H1 (cell line): ENCODE measurements around the gene VAV2. TPM values are rescaled to one million over a fixed set of nuclear protein-coding genes. Genes with fewer than 3 reads are reported as not detected.

Experiments
- CTCF ChIA-PET: fragments of 300-600 bp; sonication (Branson Sonifier 250); formaldehyde crosslinking; loops from one replicate; lab custom pipeline; 2021; ENCODE audit not compliant: partially characterized antibody; lab: Charles Lee
- POLR2A ChIA-PET: fragments of 300-600 bp; sonication (Branson Sonifier 250); formaldehyde crosslinking; loops from one replicate; lab custom pipeline; 2021; ENCODE audit warnings: inconsistent platforms; ENCODE audit not compliant: partially characterized antibody; lab: Charles Lee
- DNase-seq, 2 experiments: peaks; one replicate each; pipeline versions ENCODE4 v3.0.0 to v3.0.0-alpha.2; 2010 to 2022; ENCODE audit warnings: low spot score in 2 of 2, low read depth in 1 of 2, mixed read lengths in 1 of 2
- FAIRE-seq: peaks from 2 replicates; lab custom pipeline; 2011; peaks lifted over from hg19 to GRCh38; lab: Jason Lieb, UNC
- H2AFZ ChIP-seq: 2 replicates; pipeline ENCODE4 v1.8.1; 2012; ENCODE audit warnings: low read length, inconsistent platforms
- H2AK5ac ChIP-seq: 2 replicates; pipeline ENCODE4 v1.6.1; 2013; ENCODE audit warnings: low read depth, low read length
- H2BK120ac ChIP-seq: replicated peaks from 2 replicates; pipeline ENCODE3; 2013; ENCODE audit warnings: low read depth, low read length, inconsistent platforms
- H2BK12ac ChIP-seq: 2 replicates; pipeline ENCODE4 v1.6.1; 2013; ENCODE audit warnings: low read depth, low read length
- H2BK15ac ChIP-seq: 2 replicates; pipeline ENCODE4 v1.6.1; 2013; ENCODE audit warnings: low read length
- H2BK20ac ChIP-seq: 2 replicates; pipeline ENCODE4 v1.6.1; 2013; ENCODE audit warnings: low read length
- H2BK5ac ChIP-seq: 2 replicates; pipeline ENCODE4 v1.6.1; 2013; ENCODE audit warnings: low read depth, low read length
- H3K14ac ChIP-seq: 2 replicates; pipeline ENCODE4 v1.6.1; 2013; ENCODE audit warnings: inconsistent platforms; ENCODE audit not compliant: insufficient read length
- H3K18ac ChIP-seq: 2 replicates; pipeline ENCODE4 v1.6.1; 2013; ENCODE audit warnings: low read length; ENCODE audit errors: extremely low read depth
- H3K23ac ChIP-seq: 2 replicates; pipeline ENCODE4 v1.6.1; 2013; ENCODE audit warnings: inconsistent platforms; ENCODE audit not compliant: insufficient read length
- H3K23me2 ChIP-seq: 2 replicates; pipeline ENCODE4 v1.6.1; 2013; ENCODE audit warnings: low read depth, low read length
- H3K27ac ChIP-seq: 2 replicates; pipeline ENCODE4 v1.6.1; 2011; ENCODE audit warnings: low read depth, low read length, inconsistent platforms
- H3K27me3 ChIP-seq, 4 experiments: replicated peaks in 1 of 4; 1 replicate in 1 of 4; 2 replicates in 3 of 4; pipeline versions ENCODE4 v1.6.1 to v1.8.1; 2011 to 2013; ENCODE audit warnings: low read length in 3 of 4, mild to moderate bottlenecking in 3 of 4, inconsistent platforms in 2 of 4, mixed read lengths in 2 of 4, moderate library complexity in 1 of 4; ENCODE audit not compliant: control insufficient read depth in 3 of 4, insufficient read depth in 3 of 4; ENCODE audit errors: extremely low read depth in 1 of 4
- H3K36me3 ChIP-seq, 4 experiments: 2 replicates each; pipeline versions ENCODE4 v1.6.1 to v1.8.1; 2011 to 2013; ENCODE audit warnings: mild to moderate bottlenecking in 4 of 4, low read length in 3 of 4, moderate library complexity in 2 of 4, control low read depth in 1 of 4, inconsistent platforms in 1 of 4; ENCODE audit not compliant: insufficient read depth in 4 of 4, control insufficient read depth in 2 of 4
- H3K4ac ChIP-seq: replicated peaks from 2 replicates; pipeline ENCODE3; 2013; ENCODE audit warnings: low read length, low read depth, mixed read lengths, inconsistent platforms; ENCODE audit not compliant: insufficient read length
- H3K4me1 ChIP-seq, 4 experiments: replicated peaks in 1 of 4; 1 replicate in 1 of 4; 2 replicates in 3 of 4; pipeline versions ENCODE4 v1.6.1 to v1.8.1; 2011 to 2013; ENCODE audit warnings: low read length in 3 of 4, inconsistent platforms in 2 of 4, mixed read lengths in 1 of 4; ENCODE audit not compliant: insufficient read depth in 4 of 4, control insufficient read depth in 3 of 4
- H3K4me2 ChIP-seq, 2 experiments: 2 replicates each; pipeline versions ENCODE4 v1.6.1 to v1.8.1; 2011 to 2013; ENCODE audit warnings: low read depth in 2 of 2, low read length in 2 of 2, control low read depth in 1 of 2, inconsistent platforms in 1 of 2, mild to moderate bottlenecking in 1 of 2; ENCODE audit not compliant: insufficient read depth in 1 of 2
- H3K4me3 ChIP-seq, 4 experiments: fragments of 200-600, 300-600 bp in 1 of 4; sonication (generic), shearing (Covaris generic), sonication (Bioruptor Twin) in 1 of 4; 2 replicates each; pipeline versions ENCODE4 v1.5.1 to v1.8.1; 2011 to 2016; ENCODE audit warnings: low read length in 4 of 4, low read depth in 3 of 4, control low read depth in 2 of 4, inconsistent platforms in 2 of 4, mild to moderate bottlenecking in 2 of 4, mixed read lengths in 1 of 4, moderate library complexity in 1 of 4; ENCODE audit not compliant: insufficient read depth in 2 of 4; ENCODE audit errors: extremely low read depth in 1 of 4
- H3K56ac ChIP-seq: replicated peaks from 2 replicates; pipeline ENCODE3; 2013; ENCODE audit warnings: low read depth, mild to moderate bottlenecking, mixed read lengths, low read length, inconsistent platforms; ENCODE audit not compliant: insufficient read length
- H3K79me1 ChIP-seq: 2 replicates; pipeline ENCODE4 v1.6.1; 2013; ENCODE audit warnings: low read depth, low read length, control low read depth
- H3K79me2 ChIP-seq, 2 experiments: 2 replicates each; pipeline versions ENCODE4 v1.6.1 to v1.8.1; 2012 to 2013; ENCODE audit warnings: low read length in 2 of 2, mild to moderate bottlenecking in 2 of 2, inconsistent platforms in 1 of 2; ENCODE audit not compliant: insufficient read depth in 2 of 2, control insufficient read depth in 1 of 2
- H3K9ac ChIP-seq, 4 experiments: replicated peaks in 1 of 4; 1 replicate in 1 of 4; 2 replicates in 3 of 4; pipeline versions ENCODE4 v1.6.1 to v1.8.1; 2011 to 2013; ENCODE audit warnings: low read depth in 3 of 4, low read length in 3 of 4, control low read depth in 2 of 4, mild to moderate bottlenecking in 2 of 4, moderate library complexity in 2 of 4, inconsistent platforms in 1 of 4; ENCODE audit errors: extremely low read depth in 1 of 4
- H3K9me3 ChIP-seq, 2 experiments: 2 replicates each; pipeline versions ENCODE4 v1.6.1 to v1.8.1; 2012 to 2013; ENCODE audit warnings: mild to moderate bottlenecking in 2 of 2, moderate library complexity in 2 of 2, control low read depth in 1 of 2, inconsistent platforms in 1 of 2, low read depth in 1 of 2, low read length in 1 of 2, mixed read lengths in 1 of 2; ENCODE audit not compliant: insufficient read depth in 2 of 2
- H4K20me1 ChIP-seq, 2 experiments: replicated peaks in 1 of 2; 2 replicates each; pipeline versions ENCODE3 to v1.8.1; 2011 to 2013; ENCODE audit warnings: inconsistent platforms in 2 of 2, low read length in 2 of 2, mild to moderate bottlenecking in 1 of 2; ENCODE audit not compliant: insufficient read depth in 2 of 2, control insufficient read depth in 1 of 2
- H4K5ac ChIP-seq: 2 replicates; pipeline ENCODE4 v1.6.1; 2013; ENCODE audit warnings: low read length, low read depth, mixed read lengths, inconsistent platforms; ENCODE audit not compliant: insufficient read length
- H4K8ac ChIP-seq: 2 replicates; pipeline ENCODE4 v1.8.0; 2013; ENCODE audit warnings: mild to moderate bottlenecking, moderate library complexity, low read length, inconsistent platforms; ENCODE audit not compliant: insufficient read depth; ENCODE audit errors: extremely low read depth
- H4K91ac ChIP-seq: replicated peaks from 2 replicates; pipeline ENCODE3; 2013; ENCODE audit warnings: low read length, mixed read lengths, inconsistent platforms; ENCODE audit not compliant: insufficient read length
- BACH1 ChIP-seq: IDR thresholded peaks from 2 replicates; pipeline ENCODE4 v1.6.1; 2012; ENCODE audit warnings: low read length, improper control_type of control experiment
- CEBPB ChIP-seq: IDR thresholded peaks from 2 replicates; pipeline ENCODE4 v1.6.1; 2012; ENCODE audit warnings: low read depth, low read length
- CHD1 ChIP-seq: IDR thresholded peaks from 2 replicates; pipeline ENCODE4 v1.6.1; 2012; ENCODE audit warnings: low read depth, low read length, improper control_type of control experiment
- EGR1 ChIP-seq: IDR thresholded peaks from 2 replicates; pipeline ENCODE4 v1.6.1; 2011; ENCODE audit warnings: low read depth, low read length, borderline replicate concordance
- HDAC2 ChIP-seq, 2 experiments: fragments of 300-600 bp in 1 of 2; sonication (generic) in 1 of 2; IDR thresholded peaks; 2 replicates each; pipeline ENCODE4 v1.6.1; 2011 to 2012; ENCODE audit warnings: low read depth in 2 of 2, low read length in 2 of 2, mild to moderate bottlenecking in 2 of 2, moderate library complexity in 2 of 2, borderline replicate concordance in 1 of 2, inconsistent platforms in 1 of 2
- KDM1A ChIP-seq: fragments of 200-600, 300-600 bp; sonication (generic); IDR thresholded peaks from 2 replicates; pipeline ENCODE4 v1.7.1; 2016; ENCODE audit warnings: mild to moderate bottlenecking, low read length, borderline replicate concordance
- KDM4A ChIP-seq: IDR thresholded peaks from one replicate; pipeline ENCODE4 v1.7.1; 2012; ENCODE audit warnings: low read depth, mild to moderate bottlenecking, moderate library complexity, low read length, inconsistent platforms; ENCODE audit not compliant: severe bottlenecking
- NRF1 ChIP-seq: IDR thresholded peaks from 2 replicates; pipeline ENCODE4 v1.6.1; 2011; ENCODE audit warnings: mild to moderate bottlenecking, low read depth, low read length, improper control_type of control experiment
- PHF8 ChIP-seq: fragments of 200-600 bp; sonication (generic); conservative IDR thresholded peaks from 2 replicates; pipeline ENCODE4 v1.7.1; 2012; ENCODE audit warnings: low read depth, mild to moderate bottlenecking, inconsistent platforms, low read length, moderate library complexity
- POLR2AphosphoS5 ChIP-seq: IDR thresholded peaks from 2 replicates; pipeline ENCODE4 v1.6.1; 2011; ENCODE audit warnings: low read depth, low read length
- RFX5 ChIP-seq: IDR thresholded peaks from 2 replicates; pipeline ENCODE4 v1.6.1; 2011; ENCODE audit warnings: low read depth, low read length, improper control_type of control experiment, borderline replicate concordance
- SIX5 ChIP-seq: IDR thresholded peaks from 2 replicates; pipeline ENCODE4 v1.6.1; 2011; ENCODE audit warnings: mild to moderate bottlenecking, low read depth, low read length
- TBP ChIP-seq: IDR thresholded peaks from 2 replicates; pipeline ENCODE4 v1.6.1; 2011; ENCODE audit warnings: low read depth, low read length, improper control_type of control experiment
- USF2 ChIP-seq: IDR thresholded peaks from 2 replicates; pipeline ENCODE4 v1.6.1; 2011; ENCODE audit warnings: low read length, improper control_type of control experiment
- WGBS, 2 experiments: shearing (Covaris generic) in 1 of 2; methylation state at CpG; one replicate each; pipeline versions ENCODE4 v1.1.6 to v1.1.7; 2013 to 2015; ENCODE audit warnings: low lambda C conversion rate in 2 of 2, mixed read lengths in 2 of 2, inconsistent platforms in 1 of 2, low coverage in 1 of 2, missing lambda C conversion rate in 1 of 2; ENCODE audit not compliant: insufficient replicate concordance in 2 of 2, insufficient coverage in 1 of 2, insufficient read length in 1 of 2; ENCODE audit errors: extremely low coverage in 1 of 2, missing lambda C conversion rate in 1 of 2; 5-methylcytosine and 5-hydroxymethylcytosine counted together
- polyA plus RNA-seq, 7 experiments: library from polyadenylated mRNA; depleted of rRNA in 3 of 7; stranded (reverse) in 5 of 7; unstranded in 2 of 7; fragments of >200 nt in 5 of 7; fragments of 200-250 nt in 2 of 7; gene quantifications; 1 replicate in 5 of 7; 2 replicates in 1 of 7; 4 replicates in 1 of 7; pipeline versions ENCODE4 v1.2.1 to v1.2.3, GENCODE V29; 2011 to 2013; ENCODE audit warnings: missing spikeins in 2 of 7, mixed read lengths in 2 of 7
- total RNA-seq: library from RNA; stranded (reverse); fragmentation: NEBNext Ultra II Directional; extraction: Animal tissue kit (Norgen Biotek cat#: 25700); gene quantifications from 2 replicates; pipeline ENCODE4 v1.2.1, GENCODE V29; 2021

Gene VAV2
- total and polyA plus RNA-seq, 2 of the 8 experiments (the other 6 are each of a cell fraction or from before 2014, with no cell fraction given): 13.6 to 37.6 TPM

- H3K23ac ChIP-seq: no peak overlapping the region
- H2BK15ac ChIP-seq: no peak overlapping the region
- H3K14ac ChIP-seq: no peak overlapping the region
- peaks cover 0 to 16% (median 7%) of the 10 kb centered on the region in 4 experiments; a peak in 5 of 7 replicates for H3K4me1 ChIP-seq
- H2BK20ac ChIP-seq: no peak overlapping the region
- H3K27ac ChIP-seq: no peak overlapping the region
- H3K18ac ChIP-seq: no peak overlapping the region
- no peak overlapping the region for H2AK5ac ChIP-seq
- no peak overlapping the region for H4K8ac ChIP-seq
- H3K56ac ChIP-seq: no peak overlapping the region
- no peak overlapping the region for H4K91ac ChIP-seq
- peaks cover 23% of the 10 kb centered on the region for H3K79me1 ChIP-seq
- no peaks in the 10 kb centered on the region for H3K23me2 ChIP-seq
- no peak overlapping the region for H3K4ac ChIP-seq
- H3K9me3 ChIP-seq: no peaks in the 10 kb centered on the region
- FAIRE-seq (no peak), DNase-seq (no peak)
- no peak overlapping the region for H4K5ac ChIP-seq
- no peak overlapping the region for H3K4me3 ChIP-seq
- no peak overlapping the region for H2BK120ac ChIP-seq
- no peak overlapping the region for H2BK12ac ChIP-seq
- POLR2A ChIA-PET: no interaction called here
- 91% methylated on average over 14 of the region's 14 CpGs; no CpG with 5 or more reads in 1 of the 2 experiments for WGBS, 2 experiments
- H3K79me2 ChIP-seq: peaks cover 19 to 98% of the 10 kb centered on the region in 2 experiments; a peak in 3 of 4 replicates
- no peak overlapping the region for H3K4me2 ChIP-seq
- no peaks in the 10 kb centered on the region for H3K36me3 ChIP-seq
- CTCF ChIA-PET: interaction anchor here (1.3 to 3.7 kb wide), 2 partner anchors 13 to 57 kb away, joined by 3 to 21 read pairs; no protein-coding TSS in a partner anchor
- no peak overlapping the region for H3K9ac ChIP-seq
- no peak overlapping the region for H2AFZ ChIP-seq
- H2BK5ac ChIP-seq: no peak overlapping the region
- H4K20me1 ChIP-seq: peaks cover 37 to 56% of the 10 kb centered on the region in 2 experiments
- no peaks in the 10 kb centered on the region for H3K27me3 ChIP-seq
- no peak for TF ChIP-seq KDM1A
- no peak for TF ChIP-seq BACH1
- no peak for TF ChIP-seq KDM4A
- TF ChIP-seq USF2: no peak
- TF ChIP-seq TBP: no peak
- no peak for TF ChIP-seq POLR2AphosphoS5
- no peak for TF ChIP-seq SIX5
- TF ChIP-seq CHD1: no peak
- TF ChIP-seq CEBPB: no peak
- TF ChIP-seq EGR1: no peak
- TF ChIP-seq HDAC2 (IDR thresholded peaks at IDR 0.05; ENCODE audit: borderline replicate concordance in 1 of 2, low read depth in 2 of 2, low read length in 2 of 2): no peak
- TF ChIP-seq PHF8: no peak
- no peak for TF ChIP-seq NRF1
- TF ChIP-seq RFX5: no peak
These were observed 10.6 kb downstream of the VAV2 start for GRCh38 chr9:133981589-133981957.
